HL-60 (cell line): ENCODE measurements around the gene UBAC2.

Experiments
- DNase-seq, 2 experiments: peaks; one replicate each; pipeline ENCODE4 v3.0.0-alpha.2; 2010 to 2020; ENCODE audit warnings: low read depth in 1 of 2, low spot score in 1 of 2
- H3K27ac ChIP-seq: fragments of 250-450 bp; sonication (Bioruptor Pico); replicated peaks from 2 replicates; pipeline ENCODE4 v1.5.1; 2020; ENCODE audit warnings: mild to moderate bottlenecking, moderate library complexity
- H3K27me3 ChIP-seq: fragments of 250-450 bp; sonication (Bioruptor Pico); 2 replicates; pipeline ENCODE4 v1.5.1; 2021; ENCODE audit warnings: mild to moderate bottlenecking, moderate library complexity; ENCODE audit not compliant: insufficient read depth, poor library complexity, severe bottlenecking
- H3K4me3 ChIP-seq: replicated peaks from 2 replicates; pipeline ENCODE4 v1.5.1; 2011; ENCODE audit warnings: mild to moderate bottlenecking, control low read depth, low read length; ENCODE audit not compliant: insufficient read depth
- CTCF ChIP-seq: IDR thresholded peaks from one replicate; pipeline ENCODE4 v1.5.1; 2011; ENCODE audit warnings: low read length, control low read depth, inconsistent platforms; ENCODE audit not compliant: insufficient read depth
- GABPA ChIP-seq: IDR thresholded peaks from 2 replicates; pipeline ENCODE4 v1.6.1; 2012; ENCODE audit warnings: low read depth
- POLR2AphosphoS5 ChIP-seq: IDR thresholded peaks from 2 replicates; pipeline ENCODE4 v1.6.1; 2012; ENCODE audit warnings: low read depth
- REST ChIP-seq: IDR thresholded peaks from 2 replicates; pipeline ENCODE4 v1.6.1; 2012; ENCODE audit warnings: low read depth; ENCODE audit not compliant: insufficient replicate concordance
- SPI1 ChIP-seq: IDR thresholded peaks from 2 replicates; pipeline ENCODE4 v1.6.1; 2012; ENCODE audit warnings: low read depth, mild to moderate bottlenecking, borderline replicate concordance

Gene UBAC2

GRCh38 chr13:99214232-99214631, 13.6 kb downstream of the UBAC2 start:
- no peaks in the 10 kb centered on the region for H3K27me3 ChIP-seq
- no peak overlapping the region for H3K4me3 ChIP-seq
- TF ChIP-seq REST (no peak), SPI1 (no peak), POLR2AphosphoS5 (no peak), GABPA (no peak), CTCF (no peak)
- no peak overlapping the region for H3K27ac ChIP-seq
- DNase-seq, result no peak

GRCh38 chr13:99214731-99215130, 14.1 kb downstream of the UBAC2 start:
- no peak for DNase-seq
- no peaks in the 10 kb centered on the region for H3K27me3 ChIP-seq
- no peak overlapping the region for H3K27ac ChIP-seq
- TF ChIP-seq GABPA (no peak), CTCF (no peak), SPI1 (no peak), POLR2AphosphoS5 (no peak), REST (no peak)
- no peak overlapping the region for H3K4me3 ChIP-seq

GRCh38 chr13:99215184-99215830, 14.7 kb downstream of the UBAC2 start:
- Histone ChIP-seq H3K4me3 (no peak overlapping the region), H3K27me3 (no peaks in the 10 kb centered on the region), H3K27ac (no peak overlapping the region)
- no peak for TF ChIP-seq REST
- DNase-seq, result no peak
